ENCODE results near the gene TES.

GRCh38 chr7:116226664-116227063 is 16.3 kb downstream of the TES start:
- TF ChIP-seq CTCF (optimal IDR thresholded peaks at IDR 0.05 in 1 of 3, IDR thresholded peaks at IDR 0.05 in 1 of 3, conservative IDR thresholded peaks at IDR 0.05 in 1 of 3; ENCODE audit: extremely low read depth in 1 of 3, insufficient read depth in 2 of 3, low read length in 3 of 3) (no peak), EZH2 (IDR thresholded peaks at IDR 0.05; ENCODE audit: low read length) (no peak)
